LNCAP (cell line): ENCODE data around the gene NR6A1.
A peak's percentile ranks its signal among the peaks of the same experiment; 100 is the strongest.

ENCODE experiments used
- TF ChIP-seq, protein P1 (sequence below): fragments of 450-650 bp; IDR thresholded peaks from 2 replicates; pipeline ENCODE4 v1.5.1; 2017; ENCODE audit warnings: mild to moderate bottlenecking

Gene NR6A1

DNA sequence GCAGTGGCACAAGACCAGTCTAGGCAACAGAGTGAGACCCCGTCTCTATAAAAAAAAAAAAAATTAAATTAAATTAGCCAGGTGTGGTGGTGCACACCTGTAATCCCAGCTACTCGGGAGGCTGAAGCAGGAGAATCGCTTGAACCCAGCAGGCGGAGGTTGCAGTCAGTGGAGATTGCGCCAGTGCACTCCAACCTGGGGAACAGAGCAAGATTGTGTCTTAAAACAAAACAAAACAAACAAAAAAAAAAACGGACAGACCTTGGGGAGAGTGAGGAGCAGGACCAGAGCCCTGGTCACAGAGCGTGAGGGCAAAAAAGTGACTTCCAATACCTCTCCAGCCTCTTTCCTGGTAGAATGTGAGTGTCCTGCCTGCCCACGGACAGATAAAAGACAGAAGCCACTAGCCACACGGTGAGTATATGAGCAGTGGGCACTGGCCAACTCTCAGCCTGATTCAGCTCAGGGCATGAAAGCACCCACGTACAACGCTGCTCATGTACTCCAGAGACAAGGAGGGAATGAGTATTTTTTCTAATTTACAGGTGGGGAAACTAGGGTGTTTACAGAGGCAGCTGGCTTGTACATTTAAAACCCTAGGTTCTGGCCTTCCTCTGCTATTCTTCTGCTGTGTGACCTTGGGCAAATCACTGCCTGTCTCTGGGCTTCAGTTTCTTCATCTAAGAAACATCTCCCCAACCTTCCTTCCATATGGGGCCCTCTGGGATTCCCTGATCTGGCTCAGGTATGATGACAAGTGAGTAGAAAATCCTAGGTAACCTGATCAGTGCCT, 7.7 kb upstream of the NR6A1 start:
- TF ChIP-seq, protein P1, sequence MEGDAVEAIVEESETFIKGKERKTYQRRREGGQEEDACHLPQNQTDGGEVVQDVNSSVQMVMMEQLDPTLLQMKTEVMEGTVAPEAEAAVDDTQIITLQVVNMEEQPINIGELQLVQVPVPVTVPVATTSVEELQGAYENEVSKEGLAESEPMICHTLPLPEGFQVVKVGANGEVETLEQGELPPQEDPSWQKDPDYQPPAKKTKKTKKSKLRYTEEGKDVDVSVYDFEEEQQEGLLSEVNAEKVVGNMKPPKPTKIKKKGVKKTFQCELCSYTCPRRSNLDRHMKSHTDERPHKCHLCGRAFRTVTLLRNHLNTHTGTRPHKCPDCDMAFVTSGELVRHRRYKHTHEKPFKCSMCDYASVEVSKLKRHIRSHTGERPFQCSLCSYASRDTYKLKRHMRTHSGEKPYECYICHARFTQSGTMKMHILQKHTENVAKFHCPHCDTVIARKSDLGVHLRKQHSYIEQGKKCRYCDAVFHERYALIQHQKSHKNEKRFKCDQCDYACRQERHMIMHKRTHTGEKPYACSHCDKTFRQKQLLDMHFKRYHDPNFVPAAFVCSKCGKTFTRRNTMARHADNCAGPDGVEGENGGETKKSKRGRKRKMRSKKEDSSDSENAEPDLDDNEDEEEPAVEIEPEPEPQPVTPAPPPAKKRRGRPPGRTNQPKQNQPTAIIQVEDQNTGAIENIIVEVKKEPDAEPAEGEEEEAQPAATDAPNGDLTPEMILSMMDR = no peak

GRCh38 chr9:124776954-124777648, 6.0 kb upstream of the NR6A1 start, which contains the start of gene OLFML2A:
Gene OLFML2A (plus strand): TSS chr9:124777133. CDS start chr9:124777271, 138 bp downstream.
- TF ChIP-seq, protein P1 = peak; percentile 37; the same call in 1 of the 2 replicates

DNA sequence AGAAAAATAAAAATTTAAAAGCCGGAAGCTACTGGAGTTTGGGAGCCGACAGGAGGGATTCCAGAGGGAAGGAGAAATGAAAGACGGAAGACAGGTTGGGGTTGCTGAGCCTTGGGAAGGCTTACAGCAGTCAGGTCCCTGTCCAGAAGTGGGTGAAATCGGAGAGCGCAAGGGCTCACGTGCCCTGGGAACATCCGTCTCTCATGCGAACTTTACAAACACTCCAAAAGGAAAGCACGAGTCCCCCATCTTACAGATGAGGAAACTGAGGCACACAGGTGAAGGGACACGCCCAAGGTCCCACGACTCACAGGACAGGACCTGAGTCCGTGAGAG, 5.5 kb upstream of the NR6A1 start:
- TF ChIP-seq, protein P1 = no peak

DNA sequence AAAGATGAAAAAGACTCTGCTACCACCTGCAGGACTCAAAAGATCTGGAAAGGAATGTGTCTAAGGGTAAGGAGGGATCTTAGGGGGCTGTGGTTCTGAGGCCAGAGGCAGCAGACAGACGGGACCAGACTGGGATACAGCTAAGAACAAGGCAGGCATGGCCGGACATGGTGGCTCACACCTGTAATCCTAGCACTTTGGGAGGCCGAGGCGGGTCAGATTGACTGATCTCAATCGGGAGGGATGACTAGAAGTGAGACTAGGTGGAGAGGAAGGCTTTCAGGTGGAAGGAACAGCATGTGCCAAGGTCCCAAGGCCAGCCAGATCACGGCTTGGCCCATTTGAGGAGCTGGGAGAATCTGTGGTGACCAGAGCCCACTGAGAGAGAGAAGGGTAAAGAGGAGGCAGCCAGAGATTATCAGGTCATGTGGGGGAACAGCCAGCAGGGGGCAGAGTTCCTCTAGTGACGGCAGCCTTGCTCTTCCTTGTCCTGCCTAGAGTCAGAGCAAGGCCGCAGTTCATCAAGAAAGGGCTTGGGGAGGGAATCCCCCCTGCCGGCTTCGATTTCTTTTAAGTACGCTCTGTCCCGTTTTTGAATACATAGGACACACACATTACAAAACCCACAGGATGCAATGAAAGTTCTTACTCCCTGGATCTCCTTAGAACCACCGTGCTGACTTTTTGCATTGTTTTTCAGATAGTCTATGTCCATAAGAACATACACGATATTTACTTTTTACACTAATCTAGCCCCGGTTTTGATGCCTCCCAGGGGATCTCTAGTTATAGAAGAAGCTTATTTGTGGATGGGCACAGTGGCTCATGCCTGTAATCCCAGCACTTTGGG, 3.2 kb upstream of the NR6A1 start:
- TF ChIP-seq, protein P1 = peak; percentile 82

DNA sequence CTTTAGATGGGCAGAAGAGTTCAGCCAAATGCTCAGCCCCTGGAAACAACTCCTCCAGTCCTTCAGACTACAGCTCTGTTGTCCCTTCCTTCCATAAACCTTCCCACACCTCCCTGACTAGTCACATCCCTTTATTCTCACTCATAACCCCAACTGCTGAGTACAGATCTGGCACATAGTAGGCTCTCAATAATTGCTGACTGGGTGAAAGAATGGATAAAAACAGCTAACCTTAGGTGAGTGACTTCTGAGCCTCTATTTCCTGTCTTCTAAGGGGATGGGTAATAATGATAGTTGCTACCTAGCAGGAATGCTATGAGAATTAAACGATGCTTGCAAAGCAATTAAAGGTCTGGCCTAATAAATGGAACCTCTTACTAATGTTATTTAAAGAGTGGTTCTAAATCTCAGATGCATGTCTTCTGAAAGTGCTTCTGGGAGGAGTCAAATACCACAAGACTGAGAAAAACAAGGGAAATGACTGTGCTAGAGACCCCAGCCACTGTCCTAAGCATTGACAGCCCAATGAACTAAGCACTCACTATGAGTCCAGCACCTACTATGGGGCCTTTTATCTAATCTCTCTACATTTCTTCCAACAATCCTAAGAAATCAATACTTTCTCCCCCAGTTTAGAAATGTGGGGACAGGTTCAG, 2.5 kb upstream of the NR6A1 start:
- TF ChIP-seq, protein P1 = no peak

DNA sequence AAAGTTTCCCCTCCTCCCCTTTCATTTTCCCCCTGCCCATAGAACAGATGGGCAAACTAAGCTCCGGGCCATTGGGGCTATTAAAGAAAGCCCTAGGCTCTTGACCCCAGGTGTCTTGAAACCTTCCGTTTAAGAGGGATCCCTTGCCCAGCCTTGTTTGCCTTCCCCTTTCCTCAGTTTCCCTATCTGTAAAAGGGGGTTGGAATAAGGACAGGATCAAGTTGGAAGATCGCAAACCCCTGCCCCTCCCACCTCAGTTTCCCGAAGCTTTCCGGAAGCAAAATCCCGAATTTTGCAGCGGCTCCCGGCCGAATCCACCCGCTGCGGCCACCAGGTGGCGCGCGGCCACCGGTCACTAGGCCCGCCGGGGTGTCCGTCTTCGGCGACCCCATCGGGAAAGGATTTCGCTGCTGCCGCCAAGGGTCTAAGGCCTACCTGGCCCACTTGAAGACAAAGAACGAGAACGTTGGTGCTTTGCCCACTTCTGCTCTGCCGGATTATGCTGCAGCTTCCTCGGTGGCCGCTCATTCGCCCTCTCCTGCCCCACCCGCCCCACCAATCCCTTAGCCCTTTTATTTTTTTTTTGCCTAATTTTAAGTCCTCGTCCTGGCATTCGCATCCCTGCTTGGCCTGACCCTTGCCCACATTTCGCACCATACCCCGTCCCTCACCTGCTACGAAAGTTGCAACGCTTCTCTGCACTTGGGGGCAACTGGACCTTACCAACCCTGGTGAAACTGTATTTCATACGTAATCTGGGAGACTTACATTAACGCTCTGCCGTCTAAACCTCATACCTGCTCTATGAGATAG, 962 bp upstream of the NR6A1 start:
- TF ChIP-seq, protein P1 = peak; percentile 94
